Bronchial epithelial cell (primary cell): Measurements from ENCODE around the gene JARID2. TPM values are rescaled to one million over a fixed set of nuclear protein-coding genes. Genes with fewer than 3 reads are reported as not detected.

Source experiments
- DNase-seq: peaks from one replicate; pipeline ENCODE4 v3.0.0-alpha.2; 2010; ENCODE audit warnings: low read depth
- FAIRE-seq: peaks from 2 replicates; lab custom pipeline; 2011; peaks lifted over from hg19 to GRCh38; lab: Jason Lieb, UNC
- H3K27me3 ChIP-seq: 2 replicates; pipeline ENCODE4 v1.5.1; 2011; ENCODE audit warnings: low read length; ENCODE audit not compliant: control insufficient read depth, insufficient read depth
- H3K36me3 ChIP-seq: 2 replicates; pipeline ENCODE4 v1.5.1; 2011; ENCODE audit warnings: low read length; ENCODE audit not compliant: control insufficient read depth, insufficient read depth
- H3K4me3 ChIP-seq: 2 replicates; pipeline ENCODE4 v1.5.1; 2011; ENCODE audit warnings: mild to moderate bottlenecking, low read depth, low read length, control low read depth
- total RNA-seq: library from RNA; depleted of rRNA; stranded (reverse); fragments of >200 nt; gene quantifications from 2 replicates; pipeline ENCODE4 v1.2.1, GENCODE V29; 2014
- TF ChIP-seq, protein P1 (sequence below): IDR thresholded peaks from 2 replicates; pipeline ENCODE4 v1.5.1; 2011; ENCODE audit warnings: mild to moderate bottlenecking, moderate library complexity, low read length, control low read depth, inconsistent platforms; ENCODE audit not compliant: insufficient read depth, severe bottlenecking

Gene JARID2
- total RNA-seq, 1 donor from 2014 or later = 29.2 TPM

DNA sequence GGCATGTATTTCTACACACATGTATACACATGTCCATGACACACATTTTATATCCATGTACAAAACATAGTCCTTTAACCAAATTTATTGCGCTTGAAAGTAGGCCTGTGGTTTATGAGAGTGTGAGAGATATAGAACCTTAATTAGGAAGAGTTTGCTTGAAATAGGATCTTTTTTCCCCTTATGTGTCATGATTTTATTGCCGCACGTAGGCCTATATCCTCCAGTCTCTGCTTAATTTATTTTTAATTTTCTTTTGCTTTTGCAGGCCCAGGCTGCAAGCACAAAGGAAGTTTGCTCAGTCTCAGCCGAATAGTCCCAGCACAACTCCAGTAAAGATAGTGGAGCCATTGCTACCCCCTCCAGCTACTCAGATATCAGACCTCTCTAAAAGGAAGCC is 205.9 kb downstream of the JARID2 start:
- Histone ChIP-seq H3K27me3 (no peaks in the 10 kb centered on the region), H3K4me3 (no peak overlapping the region), H3K36me3 (peaks cover 4% of the 10 kb centered on the region)
- TF ChIP-seq, protein P1, sequence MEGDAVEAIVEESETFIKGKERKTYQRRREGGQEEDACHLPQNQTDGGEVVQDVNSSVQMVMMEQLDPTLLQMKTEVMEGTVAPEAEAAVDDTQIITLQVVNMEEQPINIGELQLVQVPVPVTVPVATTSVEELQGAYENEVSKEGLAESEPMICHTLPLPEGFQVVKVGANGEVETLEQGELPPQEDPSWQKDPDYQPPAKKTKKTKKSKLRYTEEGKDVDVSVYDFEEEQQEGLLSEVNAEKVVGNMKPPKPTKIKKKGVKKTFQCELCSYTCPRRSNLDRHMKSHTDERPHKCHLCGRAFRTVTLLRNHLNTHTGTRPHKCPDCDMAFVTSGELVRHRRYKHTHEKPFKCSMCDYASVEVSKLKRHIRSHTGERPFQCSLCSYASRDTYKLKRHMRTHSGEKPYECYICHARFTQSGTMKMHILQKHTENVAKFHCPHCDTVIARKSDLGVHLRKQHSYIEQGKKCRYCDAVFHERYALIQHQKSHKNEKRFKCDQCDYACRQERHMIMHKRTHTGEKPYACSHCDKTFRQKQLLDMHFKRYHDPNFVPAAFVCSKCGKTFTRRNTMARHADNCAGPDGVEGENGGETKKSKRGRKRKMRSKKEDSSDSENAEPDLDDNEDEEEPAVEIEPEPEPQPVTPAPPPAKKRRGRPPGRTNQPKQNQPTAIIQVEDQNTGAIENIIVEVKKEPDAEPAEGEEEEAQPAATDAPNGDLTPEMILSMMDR = no peak
- DNase-seq = no peak
- FAIRE-seq = no peak

DNA sequence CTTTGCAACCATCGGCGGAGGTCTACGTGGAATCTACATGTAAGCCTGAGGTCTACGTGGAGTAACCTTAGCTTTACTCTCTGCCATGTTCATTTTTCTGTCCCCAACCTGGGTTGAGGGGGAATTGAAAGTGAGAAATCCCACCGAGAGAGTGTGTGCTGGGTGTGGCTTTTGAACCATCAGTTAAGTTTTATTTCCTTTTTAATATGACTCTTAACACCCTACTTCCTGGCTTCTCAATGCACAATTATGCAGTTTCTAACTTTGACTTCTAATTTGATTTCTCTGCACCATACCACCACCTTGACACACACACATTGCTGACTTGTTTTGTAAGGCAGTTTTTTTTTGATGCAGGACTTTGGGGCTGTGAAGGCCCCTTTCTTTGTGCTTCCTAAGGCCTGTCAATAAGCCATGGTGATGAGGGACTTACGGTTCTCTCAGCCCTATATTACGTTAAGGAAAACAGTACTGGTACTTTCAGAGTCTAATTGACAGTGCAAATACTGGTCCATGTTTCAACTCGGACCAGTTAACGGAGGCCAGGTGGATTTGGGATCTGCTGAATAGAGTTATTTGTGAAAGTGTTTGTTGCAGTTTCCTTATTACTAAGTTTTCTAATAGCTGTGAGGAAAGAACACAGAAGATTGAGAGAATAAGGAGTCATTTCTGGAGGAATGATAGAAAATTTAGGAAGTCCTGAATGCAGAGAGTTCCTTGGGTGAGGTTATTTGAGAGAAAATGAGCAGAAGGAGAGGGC is 206.5 kb downstream of the JARID2 start:
- TF ChIP-seq, protein P1 = no peak

DNA sequence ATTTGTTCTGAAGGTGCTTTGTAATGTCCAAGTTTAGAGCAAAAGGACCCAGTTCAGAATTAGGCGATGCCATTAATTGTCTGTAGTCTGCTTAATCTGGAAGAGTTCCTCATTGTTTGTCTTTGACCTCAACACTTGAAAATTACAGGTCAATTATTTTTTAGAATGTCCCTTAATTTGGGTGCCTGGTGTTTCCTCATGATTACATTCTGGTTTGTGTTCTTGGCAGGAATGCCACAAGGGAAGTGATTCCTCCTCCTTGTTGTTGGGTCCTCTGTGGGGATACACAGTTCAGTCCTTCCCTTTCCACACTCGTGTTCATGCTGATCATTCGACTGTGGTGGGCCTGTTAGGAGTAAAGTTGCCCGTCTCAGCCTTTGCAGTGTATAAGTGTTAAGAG is 207.3 kb downstream of the JARID2 start:
- Histone ChIP-seq H3K4me3 (no peak overlapping the region), H3K36me3 (peaks cover 4% of the 10 kb centered on the region), H3K27me3 (no peaks in the 10 kb centered on the region)
- no peak for DNase-seq
- FAIRE-seq = no peak
- TF ChIP-seq, protein P1 = no peak

More for the DNA sequence above, 206.5 kb downstream of the JARID2 start:
- Histone ChIP-seq H3K27me3 (no peaks in the 10 kb centered on the region), H3K36me3 (peaks cover 4% of the 10 kb centered on the region), H3K4me3 (no peak overlapping the region)
- DNase-seq = no peak
- FAIRE-seq = no peak

DNA sequence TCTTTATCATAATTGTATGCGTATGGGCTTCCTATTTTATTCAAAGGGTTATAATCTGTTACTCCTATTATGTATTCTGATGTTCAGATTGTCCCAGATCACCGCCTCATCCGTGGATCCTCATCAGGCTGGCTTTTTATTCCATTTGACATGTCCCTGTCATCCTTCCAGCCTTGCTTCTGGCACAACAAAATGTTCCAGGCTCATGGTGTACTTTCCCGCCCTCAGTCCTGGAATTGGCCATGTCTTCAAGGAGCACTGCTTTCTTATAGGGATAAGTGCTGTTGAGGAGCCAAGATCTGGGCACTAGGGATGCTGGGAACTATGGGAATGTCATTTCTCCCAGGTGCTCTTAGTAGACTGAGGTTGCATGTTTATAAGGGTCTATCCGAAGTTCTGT is 207.8 kb downstream of the JARID2 start:
- FAIRE-seq = no peak
- TF ChIP-seq, protein P1 = no peak
- no peaks in the 10 kb centered on the region for H3K27me3 ChIP-seq
- H3K36me3 ChIP-seq = peaks cover 4% of the 10 kb centered on the region
- H3K4me3 ChIP-seq = no peak overlapping the region
- no peak for DNase-seq

DNA sequence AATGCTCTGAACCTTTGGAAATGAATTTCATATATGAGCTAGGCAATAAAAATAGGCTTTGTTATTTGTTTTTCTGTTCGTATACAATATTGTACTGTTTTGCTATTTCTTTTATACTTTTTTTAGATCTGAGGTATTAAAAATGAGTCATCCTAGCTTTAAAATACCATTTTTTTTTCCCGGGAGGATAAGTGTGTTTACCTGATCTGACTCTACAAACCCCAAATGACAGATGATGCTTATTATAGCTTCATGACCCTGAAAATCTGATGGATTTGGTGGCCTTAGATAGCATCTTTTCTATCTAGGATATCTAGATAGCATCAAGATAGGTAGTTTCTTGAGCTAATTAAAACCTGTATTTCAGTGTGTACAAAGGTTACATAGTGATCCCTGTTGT is 210.6 kb downstream of the JARID2 start:
- Histone ChIP-seq H3K27me3 (no peaks in the 10 kb centered on the region), H3K36me3 (peaks cover 4% of the 10 kb centered on the region), H3K4me3 (no peak overlapping the region)
- FAIRE-seq = no peak
- DNase-seq = peak; percentile 25
- TF ChIP-seq, protein P1 = no peak
